ENCODE results near the gene CNOT4. TPM values are rescaled to one million over a fixed set of nuclear protein-coding genes. Genes with fewer than 3 reads are reported as not detected.

The CNOT4 gene
- total RNA-seq, 1 donor from 2014 or later, result 3.9 TPM

- no peaks in the 10 kb centered on the region for H3K36me3 ChIP-seq (ENCODE audit: control insufficient read depth, insufficient read depth, low read length)
- H3K4me3 ChIP-seq (ENCODE audit: low read depth, low read length), result no peak overlapping the region
- no peak for FAIRE-seq
- H3K27me3 ChIP-seq (ENCODE audit: control insufficient read depth, insufficient read depth, low read length), result no peaks in the 10 kb centered on the region
- no peak for TF ChIP-seq CTCF (IDR thresholded peaks at IDR 0.05; ENCODE audit: insufficient read depth, low read length, severe bottlenecking)
- no peak for DNase-seq (ENCODE audit: low read depth)
Observed at GRCh38 chr7:135383525-135384175, 126.3 kb downstream of the CNOT4 start.

- no peak for TF ChIP-seq CTCF (IDR thresholded peaks at IDR 0.05; ENCODE audit: insufficient read depth, low read length, severe bottlenecking)
- Histone ChIP-seq H3K27me3 (ENCODE audit: control insufficient read depth, insufficient read depth, low read length) (no peaks in the 10 kb centered on the region), H3K36me3 (ENCODE audit: control insufficient read depth, insufficient read depth, low read length) (no peaks in the 10 kb centered on the region), H3K4me3 (ENCODE audit: low read depth, low read length) (no peak overlapping the region)
- FAIRE-seq (no peak), DNase-seq (ENCODE audit: low read depth) (no peak)
Observed at GRCh38 chr7:135382173-135382572, 127.7 kb downstream of the CNOT4 start.

GRCh38 chr7:135381369-135381768 lies 128.5 kb downstream of the CNOT4 start:
- FAIRE-seq, result no peak
- no peak for DNase-seq (ENCODE audit: low read depth)
- H3K4me3 ChIP-seq (ENCODE audit: low read depth, low read length), result no peak overlapping the region

GRCh38 chr7:135380351-135380750 lies 129.6 kb downstream of the CNOT4 start:
- Histone ChIP-seq H3K27me3 (ENCODE audit: control insufficient read depth, insufficient read depth, low read length) (no peaks in the 10 kb centered on the region), H3K36me3 (ENCODE audit: control insufficient read depth, insufficient read depth, low read length) (no peaks in the 10 kb centered on the region), H3K4me3 (ENCODE audit: low read depth, low read length) (no peak overlapping the region)
- DNase-seq (ENCODE audit: low read depth) (no peak), FAIRE-seq (no peak)
- TF ChIP-seq CTCF (IDR thresholded peaks at IDR 0.05; ENCODE audit: insufficient read depth, low read length, severe bottlenecking), result no peak

More at GRCh38 chr7:135381369-135381768, 128.5 kb downstream of the CNOT4 start:
- Histone ChIP-seq H3K36me3 (ENCODE audit: control insufficient read depth, insufficient read depth, low read length) (no peaks in the 10 kb centered on the region), H3K27me3 (ENCODE audit: control insufficient read depth, insufficient read depth, low read length) (no peaks in the 10 kb centered on the region)
- no peak for TF ChIP-seq CTCF (IDR thresholded peaks at IDR 0.05; ENCODE audit: insufficient read depth, low read length, severe bottlenecking)

- no peak for DNase-seq (ENCODE audit: low read depth)
- Histone ChIP-seq H3K4me3 (ENCODE audit: low read depth, low read length) (no peak overlapping the region), H3K36me3 (ENCODE audit: control insufficient read depth, insufficient read depth, low read length) (no peaks in the 10 kb centered on the region), H3K27me3 (ENCODE audit: control insufficient read depth, insufficient read depth, low read length) (no peaks in the 10 kb centered on the region)
- TF ChIP-seq CTCF (IDR thresholded peaks at IDR 0.05; ENCODE audit: insufficient read depth, low read length, severe bottlenecking), result no peak
- FAIRE-seq, result no peak
Observed at GRCh38 chr7:135377171-135377570, 132.7 kb downstream of the CNOT4 start.

Measured in bronchial epithelial cell (primary cell).